Tibial nerve (tissue), 4 donors: ENCODE results near the gene MTRFR. TPM values are rescaled to one million over a fixed set of nuclear protein-coding genes. Genes with fewer than 3 reads are reported as not detected.
A peak's percentile ranks its signal among the peaks of the same experiment; 100 is the strongest.
"Not testable (repeated sequence)": the region's sequence is repeated elsewhere in the genome, so short reads cannot be mapped to it uniquely, and the experiment has no call there.

Source experiments
- DNase-seq, 2 donors: peaks; one replicate each; pipeline ENCODE4 v3.0.0-alpha.2; 2019; ENCODE audit warnings: low spot score in 2 of 2
- H3K27ac ChIP-seq, 4 donors: fragments of 200-600 bp; sonication (generic) in 3 of 4; one replicate each; pipeline ENCODE4 v1.5.1; 2017 to 2019; ENCODE audit warnings: mild to moderate bottlenecking in 1 of 4
- H3K27me3 ChIP-seq, 2 donors: fragments of 200-600 bp; sonication (generic) in 1 of 2; one replicate each; pipeline versions ENCODE4 v1.5.1 to v1.6.0; 2017 to 2019
- H3K36me3 ChIP-seq, 3 donors: fragments of 200-600 bp; sonication (generic); one replicate each; pipeline ENCODE4 v1.5.1; 2018 to 2019
- H3K4me1 ChIP-seq, 4 donors: fragments of 200-600 bp; sonication (generic) in 3 of 4; one replicate each; pipeline ENCODE4 v1.5.1; 2017 to 2019
- H3K4me3 ChIP-seq, 4 donors: fragments of 200-600 bp; sonication (generic) in 3 of 4; one replicate each; pipeline ENCODE4 v1.5.1; 2017 to 2019; ENCODE audit warnings: mild to moderate bottlenecking in 1 of 4, moderate library complexity in 1 of 4
- H3K9me3 ChIP-seq, 4 donors: fragments of 200-600 bp; sonication (generic) in 3 of 4; one replicate each; pipeline ENCODE4 v1.5.1; 2017 to 2019
- EP300 ChIP-seq, 2 donors: sonication (generic); formaldehyde crosslinking; IDR thresholded peaks; one replicate each; pipeline ENCODE4 v1.6.1; 2017; ENCODE audit warnings: antibody characterized with exemption in 2 of 2, mild to moderate bottlenecking in 1 of 2
- POLR2A ChIP-seq, 2 donors: fragments of 450-650 bp; IDR thresholded peaks; one replicate each; pipeline ENCODE4 v1.6.1; 2017; ENCODE audit warnings: antibody characterized with exemption in 2 of 2, mild to moderate bottlenecking in 2 of 2, moderate library complexity in 2 of 2
- WGBS, 2 donors: methylation state at CpG; one replicate each; pipeline ENCODE4 v1.1.5; 2018; 5-methylcytosine and 5-hydroxymethylcytosine counted together
- total RNA-seq, 4 donors: library from RNA; depleted of rRNA; stranded (reverse); fragments of >200 nt; gene quantifications; one replicate each; pipeline ENCODE4 v1.1.0, GENCODE V29; 2016
- TF ChIP-seq, protein P1 (sequence below), 5 experiments: fragments of 200-600 bp in 3 of 5; fragments of 450-650 bp in 2 of 5; sonication (generic) in 3 of 5; IDR thresholded peaks; one replicate each; pipeline ENCODE4 v1.5.1; 2016 to 2019; ENCODE audit warnings: antibody characterized with exemption in 5 of 5, mild to moderate bottlenecking in 3 of 5, moderate library complexity in 2 of 5

Gene MTRFR
- total RNA-seq, 4 donors from 2014 or later, result 10.0 to 13.8 (median 11.8) TPM

DNA sequence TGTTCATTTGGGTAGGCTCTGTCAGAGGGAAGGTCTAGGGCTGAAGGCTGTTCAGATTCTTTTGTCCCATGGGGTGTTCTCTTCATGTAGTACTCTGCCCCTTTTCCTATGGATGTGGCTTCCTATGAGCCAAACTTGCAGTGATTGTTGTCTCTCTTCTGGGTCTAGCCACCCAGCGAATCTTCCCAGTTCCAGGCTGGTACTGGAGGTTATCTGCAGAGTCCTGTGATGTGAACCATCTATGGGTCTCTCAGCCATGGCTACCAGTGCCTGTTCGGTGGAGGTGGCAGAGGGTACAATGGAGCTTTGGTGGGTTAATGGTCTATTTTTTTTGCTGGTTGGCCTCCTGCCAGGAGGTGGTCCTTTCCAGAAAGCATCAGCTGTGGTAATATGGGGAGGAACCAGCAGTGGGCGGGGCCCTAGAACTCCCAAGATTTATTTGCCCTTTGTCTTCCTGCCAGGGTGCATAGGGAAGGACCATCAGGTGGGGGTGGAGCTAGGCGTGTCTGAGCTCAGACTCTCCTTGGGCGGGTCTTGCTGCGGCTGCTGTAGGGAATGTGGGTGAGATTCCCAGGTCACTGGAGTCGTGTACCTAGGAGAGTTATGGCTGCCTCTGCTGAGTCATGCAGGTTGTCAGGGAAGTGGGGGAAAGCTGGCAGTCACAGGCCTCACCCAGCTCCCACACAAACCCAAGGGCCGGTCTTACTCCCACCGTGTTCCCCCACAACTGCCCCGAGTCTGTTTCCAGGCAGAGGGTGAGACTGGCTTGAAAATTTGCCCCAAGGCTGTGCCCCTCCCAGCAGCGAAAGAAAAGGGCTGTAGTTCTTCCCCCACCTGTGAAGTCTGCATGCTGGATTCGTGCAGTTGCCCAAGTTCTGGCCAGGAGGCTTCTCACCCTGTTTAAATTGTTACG, 17.5 kb downstream of the MTRFR start:
- Histone ChIP-seq H3K4me1 (peaks cover 0 to 21% (median 8%) of the 10 kb centered on the region in 4 donors), H3K27ac (peak overlapping the region in 1 of 4 donors; percentile 75), H3K4me3 (no peak overlapping the region), H3K27me3 (no peaks in the 10 kb centered on the region), H3K36me3 (peaks cover 0 to 49% (median 0%) of the 10 kb centered on the region in 3 donors), H3K9me3 (no peaks in the 10 kb centered on the region)
- TF ChIP-seq POLR2A (IDR thresholded peaks at IDR 0.05) (no peak), EP300 (IDR thresholded peaks at IDR 0.05) (no peak)
- TF ChIP-seq, protein P1, sequence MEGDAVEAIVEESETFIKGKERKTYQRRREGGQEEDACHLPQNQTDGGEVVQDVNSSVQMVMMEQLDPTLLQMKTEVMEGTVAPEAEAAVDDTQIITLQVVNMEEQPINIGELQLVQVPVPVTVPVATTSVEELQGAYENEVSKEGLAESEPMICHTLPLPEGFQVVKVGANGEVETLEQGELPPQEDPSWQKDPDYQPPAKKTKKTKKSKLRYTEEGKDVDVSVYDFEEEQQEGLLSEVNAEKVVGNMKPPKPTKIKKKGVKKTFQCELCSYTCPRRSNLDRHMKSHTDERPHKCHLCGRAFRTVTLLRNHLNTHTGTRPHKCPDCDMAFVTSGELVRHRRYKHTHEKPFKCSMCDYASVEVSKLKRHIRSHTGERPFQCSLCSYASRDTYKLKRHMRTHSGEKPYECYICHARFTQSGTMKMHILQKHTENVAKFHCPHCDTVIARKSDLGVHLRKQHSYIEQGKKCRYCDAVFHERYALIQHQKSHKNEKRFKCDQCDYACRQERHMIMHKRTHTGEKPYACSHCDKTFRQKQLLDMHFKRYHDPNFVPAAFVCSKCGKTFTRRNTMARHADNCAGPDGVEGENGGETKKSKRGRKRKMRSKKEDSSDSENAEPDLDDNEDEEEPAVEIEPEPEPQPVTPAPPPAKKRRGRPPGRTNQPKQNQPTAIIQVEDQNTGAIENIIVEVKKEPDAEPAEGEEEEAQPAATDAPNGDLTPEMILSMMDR (IDR thresholded peaks at IDR 0.05), result no peak
- DNase-seq, result no peak
- 68 to 71% methylated on average over 9 to 13 of the region's 13 CpGs for WGBS, 2 donors

GRCh38 chr12:123251403-123252076, 18.3 kb downstream of the MTRFR start:
- 90 to 91% methylated on average over 8 of the region's 8 CpGs for WGBS, 2 donors
- H3K4me1 ChIP-seq, result peaks cover 0 to 21% (median 8%) of the 10 kb centered on the region in 4 donors

DNA sequence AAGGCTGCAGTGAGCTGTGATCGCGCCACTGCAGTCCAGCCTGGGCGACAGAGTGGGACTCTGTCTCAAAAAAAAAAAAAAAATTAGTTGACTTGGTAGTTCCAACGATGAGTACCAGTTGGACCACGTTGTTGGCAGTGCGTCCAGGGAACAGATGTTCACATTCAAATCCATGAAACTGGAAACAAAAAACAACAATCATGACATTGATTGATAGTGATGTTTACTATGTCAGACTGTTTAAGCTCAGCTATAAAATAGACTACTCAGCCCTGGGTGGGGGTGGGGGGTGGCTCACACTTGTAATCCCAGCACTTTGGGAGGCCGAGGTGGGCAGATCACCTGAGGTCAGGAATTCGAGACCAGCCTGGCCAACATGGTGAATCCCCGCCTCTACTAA, 19.1 kb downstream of the MTRFR start:
- Histone ChIP-seq H3K4me1 (peaks cover 0 to 21% (median 8%) of the 10 kb centered on the region in 4 donors), H3K36me3 (peaks cover 0 to 66% (median 0%) of the 10 kb centered on the region in 3 donors)
- not testable (repeated sequence) for H3K9me3 ChIP-seq, H3K4me3 ChIP-seq, DNase-seq, H3K27ac ChIP-seq, H3K27me3 ChIP-seq
- 75 to 78% methylated on average over 9 of the region's 9 CpGs for WGBS, 2 donors

More at GRCh38 chr12:123251403-123252076, 18.3 kb downstream of the MTRFR start:
- TF ChIP-seq, protein P1 (IDR thresholded peaks at IDR 0.05), result no peak
- TF ChIP-seq POLR2A (IDR thresholded peaks at IDR 0.05), result no peak
- no peak for TF ChIP-seq EP300 (IDR thresholded peaks at IDR 0.05)
- Histone ChIP-seq H3K4me3 (no peak overlapping the region), H3K9me3 (no peaks in the 10 kb centered on the region), H3K36me3 (peaks cover 0 to 57% (median 0%) of the 10 kb centered on the region in 3 donors), H3K27me3 (no peaks in the 10 kb centered on the region), H3K27ac (peak overlapping the region in 1 of 4 donors; percentile 75)
- no peak for DNase-seq

- Histone ChIP-seq H3K27me3 (no peaks in the 10 kb centered on the region), H3K36me3 (peaks cover 0 to 73% (median 0%) of the 10 kb centered on the region in 3 donors), H3K4me3 (no peak overlapping the region), H3K27ac (no peak overlapping the region), H3K4me1 (peaks cover 0 to 21% (median 8%) of the 10 kb centered on the region in 4 donors), H3K9me3 (no peaks in the 10 kb centered on the region)
- 81% methylated on average over 21 to 24 of the region's 24 CpGs for WGBS, 2 donors
- no peak for TF ChIP-seq POLR2A (IDR thresholded peaks at IDR 0.05)
- TF ChIP-seq EP300 (IDR thresholded peaks at IDR 0.05), result no peak
- TF ChIP-seq, protein P1 (IDR thresholded peaks at IDR 0.05), result no peak
- no peak for DNase-seq
These were observed 20.6 kb downstream of the MTRFR start for GRCh38 chr12:123253641-123254459.

GRCh38 chr12:123254853-123255446, 21.7 kb downstream of the MTRFR start:
- Histone ChIP-seq H3K4me1 (peaks cover 0 to 21% (median 8%) of the 10 kb centered on the region in 4 donors), H3K36me3 (peaks cover 0 to 76% (median 0%) of the 10 kb centered on the region in 3 donors), H3K9me3 (no peaks in the 10 kb centered on the region), H3K4me3 (no peak overlapping the region), H3K27ac (no peak overlapping the region), H3K27me3 (no peaks in the 10 kb centered on the region)
- WGBS, 2 donors, result 62 to 69% methylated on average over 5 of the region's 5 CpGs
- DNase-seq, result no peak
- TF ChIP-seq EP300 (IDR thresholded peaks at IDR 0.05), result no peak
- TF ChIP-seq, protein P1 (IDR thresholded peaks at IDR 0.05), result no peak
- no peak for TF ChIP-seq POLR2A (IDR thresholded peaks at IDR 0.05)
